GM20431 (cell line): ENCODE results near the gene SRD5A3.
"Not testable (repeated sequence)": the region's sequence is repeated elsewhere in the genome, so short reads cannot be mapped to it uniquely, and the experiment has no call there.

Experiments used
- in situ Hi-C: fragments of 300-500 bp; cut with MseI, MboI; formaldehyde crosslinking; loops from one replicate; pipeline ENCODE4 v1.15.0; 2020; ENCODE audit warnings: low sequenced_read_pairs; ENCODE audit not compliant: unreplicated experiment

SRD5A3 gene

DNA sequence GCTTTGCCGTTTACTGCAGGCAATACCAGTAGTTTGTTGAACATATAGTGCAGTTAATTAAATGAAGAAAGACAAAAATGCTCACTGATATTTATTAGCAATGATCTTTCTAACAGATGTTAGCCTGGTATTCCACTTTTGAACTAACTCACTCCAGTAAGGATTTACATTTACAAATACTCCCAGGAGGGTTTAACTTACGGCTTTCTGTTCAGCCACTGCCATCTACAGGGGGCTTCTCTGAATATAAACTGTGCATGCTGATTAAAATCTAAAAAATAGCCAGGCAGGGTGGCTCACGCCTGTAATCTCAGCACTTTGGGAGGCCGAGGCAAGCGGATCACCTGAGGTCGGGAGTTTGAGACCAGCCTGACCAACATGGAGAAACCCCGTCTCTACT lies 2.2 kb upstream of the SRD5A3 start:
- in situ Hi-C loops, result no loop called here

DNA sequence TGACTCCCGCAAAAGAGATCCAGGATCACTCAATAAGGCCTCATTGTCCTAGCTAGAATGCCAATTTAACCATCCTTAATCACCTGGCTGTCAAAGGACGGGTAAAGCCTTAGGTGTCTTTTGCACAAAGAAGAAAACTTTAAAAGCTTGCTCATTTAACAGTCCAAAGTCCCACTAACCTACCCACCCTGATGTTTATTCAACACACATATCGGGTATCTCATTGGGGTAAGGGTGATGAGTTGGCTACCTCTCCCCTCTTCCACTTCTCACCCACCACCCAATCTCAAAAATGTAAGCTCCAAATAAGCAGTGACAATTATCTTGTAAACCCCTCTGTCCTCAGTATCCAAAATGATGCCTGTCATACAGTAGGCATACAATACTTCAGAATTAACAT lies 988 bp upstream of the SRD5A3 start:
- in situ Hi-C loops, result no loop called here

DNA sequence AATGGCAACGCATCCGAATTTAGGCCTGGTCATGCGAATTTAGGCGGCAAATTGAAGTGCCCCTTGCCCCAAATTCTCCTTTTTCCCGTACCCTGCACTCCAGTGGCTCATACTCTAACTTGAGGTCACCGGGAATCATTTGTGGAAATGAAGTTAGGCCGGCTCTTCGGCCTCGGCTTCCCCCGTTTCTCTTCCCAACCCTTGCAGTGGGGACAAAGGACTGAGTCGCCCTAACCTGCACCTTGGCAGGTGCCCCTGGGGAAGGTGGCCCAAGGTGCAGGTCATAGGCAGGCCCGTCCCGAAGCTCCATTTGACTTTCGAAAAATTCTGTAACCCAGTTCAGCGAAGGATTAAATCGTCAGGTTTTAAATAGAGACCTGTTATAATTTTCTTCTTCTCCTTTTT lies 811 bp downstream of the SRD5A3 start:
- in situ Hi-C loops, result no loop called here

DNA sequence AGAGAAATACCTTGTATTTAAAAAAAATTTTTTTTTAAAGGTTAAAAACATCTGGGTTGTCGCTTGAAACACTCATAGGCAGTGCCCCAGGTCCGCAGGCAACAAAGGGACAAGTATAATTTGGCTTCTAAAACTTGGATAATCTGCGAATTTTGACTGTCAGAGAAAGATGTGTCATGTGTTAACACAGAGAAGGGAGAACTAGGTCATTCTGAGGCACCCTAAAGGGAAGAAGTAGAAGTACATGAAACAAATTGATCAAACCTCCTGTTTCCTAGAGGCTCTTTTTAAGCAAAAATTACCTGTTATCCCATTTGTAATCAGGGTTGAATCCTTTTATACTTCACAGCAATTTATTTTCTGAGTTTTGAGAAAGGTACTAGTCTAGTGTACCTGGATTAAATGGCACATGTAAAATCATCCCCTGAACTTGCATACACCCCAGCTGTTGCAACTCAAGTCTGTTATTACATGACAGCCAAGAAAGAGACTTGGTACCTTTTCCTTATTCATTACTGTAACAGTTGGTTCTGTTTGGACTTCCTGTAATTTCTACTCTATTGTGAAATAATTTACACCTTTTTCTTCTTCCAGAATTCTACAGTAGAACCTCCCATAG lies 1.7 kb downstream of the SRD5A3 start:
- in situ Hi-C loops, result no loop called here

DNA sequence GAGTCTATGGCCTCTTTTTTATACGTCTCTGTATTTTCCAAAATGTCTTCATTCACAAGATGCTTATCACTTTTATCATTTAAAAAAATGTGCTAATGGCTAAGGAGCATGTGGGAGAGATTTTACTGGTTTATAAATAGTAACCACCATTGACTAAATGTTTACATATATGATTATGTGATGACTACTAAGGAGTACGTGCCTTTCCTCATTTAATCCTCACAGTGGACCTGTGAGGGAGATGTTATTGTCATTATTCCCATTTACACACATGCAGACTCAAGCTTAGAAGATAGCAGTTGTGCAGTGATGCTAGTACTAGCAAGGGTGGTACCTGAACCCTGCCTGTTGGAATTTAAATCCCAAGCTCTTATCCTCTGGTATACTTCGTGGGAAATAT lies 2.4 kb downstream of the SRD5A3 start:
- in situ Hi-C loops, result no loop called here

GRCh38 chr4:55350870-55351269 lies 4.8 kb downstream of the SRD5A3 start:
- in situ Hi-C loops, result not testable (repeated sequence)

- in situ Hi-C loops, result no loop called here
These were observed 5.8 kb downstream of the SRD5A3 start for GRCh38 chr4:55351824-55352223.

- in situ Hi-C loops, result no loop called here
These were observed 6.7 kb downstream of the SRD5A3 start for GRCh38 chr4:55352726-55353125.

DNA sequence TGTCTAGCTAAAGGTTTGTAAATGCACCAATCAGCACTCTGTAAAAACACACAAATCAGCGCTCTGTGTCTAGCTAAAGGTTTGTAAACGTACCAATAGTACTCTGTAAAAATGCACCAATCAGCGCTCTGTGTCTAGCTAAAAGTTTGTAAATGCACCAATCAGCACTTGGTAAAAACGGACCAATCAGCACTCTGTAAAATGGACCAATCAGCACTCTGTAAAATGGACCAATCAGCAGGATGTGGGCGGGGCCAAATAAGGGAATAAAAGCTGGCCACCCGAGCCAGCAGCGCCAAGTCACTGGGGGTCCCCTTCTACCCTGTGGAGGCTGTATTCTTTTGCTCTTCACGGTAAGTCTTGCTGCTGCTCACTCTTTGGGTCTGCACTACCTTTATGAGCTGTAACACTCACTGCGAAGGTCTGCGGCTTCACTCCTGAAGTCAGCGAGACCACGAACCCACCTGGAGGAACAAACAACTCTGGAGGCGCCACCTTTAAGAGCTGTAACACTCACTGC lies 7.2 kb downstream of the SRD5A3 start:
- in situ Hi-C loops, result not testable (repeated sequence)

GRCh38 chr4:55354648-55355047 lies 8.6 kb downstream of the SRD5A3 start:
- in situ Hi-C loops, result no loop called here

DNA sequence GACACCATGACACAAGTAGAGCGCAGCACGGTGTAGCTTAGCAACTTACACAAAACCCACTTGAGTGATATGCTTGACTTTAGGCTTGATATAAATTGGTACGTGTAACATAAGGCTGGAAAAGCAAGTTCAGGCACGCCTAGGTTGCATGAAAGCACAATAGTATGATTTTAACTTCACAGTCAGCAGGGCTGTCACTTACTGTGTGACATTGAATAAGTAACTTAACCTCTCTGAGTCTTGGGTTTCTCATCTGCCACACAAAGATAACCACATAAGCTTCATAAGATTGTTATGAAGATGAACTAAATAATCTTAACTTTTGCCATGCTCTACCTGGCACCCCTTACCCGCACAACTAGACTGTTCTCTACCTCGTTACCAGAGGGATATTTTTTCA lies 9.5 kb downstream of the SRD5A3 start:
- in situ Hi-C loops, result no loop called here

DNA sequence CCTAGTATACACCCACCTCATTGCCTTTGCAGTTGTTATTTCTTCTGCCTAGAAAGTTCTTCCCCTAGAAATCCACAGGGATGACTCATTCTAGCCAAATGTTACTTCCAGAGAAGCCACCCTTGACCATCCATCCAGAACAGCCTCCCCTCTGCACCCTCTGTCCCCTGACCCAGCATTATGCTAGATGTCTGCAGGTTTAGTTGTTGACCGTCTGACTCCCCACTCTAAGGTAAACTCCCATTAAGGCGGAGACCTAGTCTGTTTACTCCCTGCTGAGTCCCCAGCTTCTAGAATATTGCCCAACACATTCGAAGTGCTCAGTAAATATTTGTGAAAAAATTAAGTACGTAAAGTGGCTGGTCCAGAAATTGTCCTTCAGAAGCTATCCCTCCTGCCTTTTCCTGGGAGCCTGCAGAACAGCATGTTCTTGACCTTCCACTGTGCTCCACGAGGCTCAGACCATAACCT lies 11.0 kb downstream of the SRD5A3 start:
- in situ Hi-C loops, result no loop called here

DNA sequence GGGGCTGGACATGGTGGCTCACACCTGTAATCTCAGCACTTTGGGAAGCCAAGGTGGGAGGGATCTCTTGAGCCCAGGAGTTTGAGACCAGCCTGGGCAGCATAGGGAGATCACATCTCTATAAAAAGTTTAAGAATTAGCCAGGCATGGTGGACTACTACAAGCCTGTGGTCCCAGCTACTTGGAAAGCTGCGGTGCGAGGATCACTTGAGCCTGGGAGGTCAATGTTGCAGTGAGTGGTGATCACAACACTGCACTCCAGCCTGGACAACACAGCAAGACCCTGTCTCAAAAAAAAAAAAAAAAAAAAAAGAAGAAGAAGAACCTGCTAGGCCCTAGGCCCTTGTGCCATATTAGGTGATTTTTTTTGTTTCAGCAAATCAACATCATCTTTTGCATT lies 12.2 kb downstream of the SRD5A3 start:
- in situ Hi-C loops, result no loop called here

DNA sequence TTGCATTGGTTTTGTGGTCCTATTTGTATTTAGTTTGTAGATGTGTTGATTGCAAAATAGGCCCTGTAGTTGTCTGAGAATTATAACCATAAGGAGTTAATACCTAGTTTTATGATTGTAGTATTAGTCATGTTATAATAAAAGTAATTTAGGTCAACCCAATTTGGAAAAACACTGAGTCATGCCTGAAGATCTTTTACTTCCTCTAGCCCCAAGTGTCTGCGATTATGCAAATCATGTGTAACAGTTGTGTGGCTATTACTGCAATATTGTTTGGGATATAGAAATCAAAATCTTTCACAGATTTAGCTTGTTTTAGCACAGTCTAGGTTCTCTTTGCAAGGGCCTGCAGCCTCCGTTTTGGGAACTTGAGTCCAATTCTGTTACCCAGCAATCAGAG lies 12.6 kb downstream of the SRD5A3 start:
- in situ Hi-C loops, result no loop called here

DNA sequence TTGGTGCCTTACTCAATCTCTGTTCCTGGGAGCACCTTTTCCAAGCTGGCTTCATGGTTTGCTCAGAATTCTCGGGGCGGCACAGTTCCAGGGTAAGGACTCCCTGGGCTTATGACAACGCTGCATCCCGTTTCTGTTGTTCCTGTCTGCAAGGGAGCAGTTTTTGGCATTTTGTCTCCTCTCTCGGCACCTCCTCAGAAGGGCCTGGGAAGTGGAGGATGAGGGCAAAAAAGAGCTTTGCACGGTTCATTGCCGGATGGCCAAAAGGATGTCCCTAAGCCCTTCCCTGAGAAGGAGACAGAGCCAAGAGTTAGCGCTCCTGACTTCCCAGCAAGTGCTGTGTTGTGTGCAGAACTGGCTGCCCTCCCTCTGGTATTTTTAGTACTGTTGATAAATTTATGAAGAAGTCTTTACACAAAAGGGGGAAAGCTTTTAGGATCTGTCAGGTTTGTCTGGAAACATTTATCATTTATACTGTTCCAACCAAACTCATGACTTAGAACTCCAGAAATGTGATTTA lies 13.4 kb downstream of the SRD5A3 start:
- in situ Hi-C loops, result no loop called here

DNA sequence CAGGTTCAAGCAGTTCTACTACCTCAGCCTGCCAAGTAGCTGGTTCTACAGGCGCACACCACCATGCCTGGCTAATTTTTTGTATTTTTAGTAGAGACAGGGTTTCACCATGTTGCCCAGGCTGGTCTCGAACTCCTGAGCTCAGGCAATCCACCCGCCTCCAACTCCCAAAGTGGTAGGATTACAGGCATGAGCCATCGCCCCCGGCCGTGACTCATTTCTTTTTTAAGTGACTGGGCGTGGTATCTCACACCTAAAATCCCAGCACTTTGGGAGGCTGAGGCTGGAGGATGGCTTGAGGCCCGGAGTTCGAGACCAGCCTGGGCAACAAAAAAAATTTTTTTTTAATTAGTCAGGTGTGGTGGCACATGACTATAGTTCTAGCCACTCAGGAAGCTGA lies 16.9 kb downstream of the SRD5A3 start:
- in situ Hi-C loops, result not testable (repeated sequence)

DNA sequence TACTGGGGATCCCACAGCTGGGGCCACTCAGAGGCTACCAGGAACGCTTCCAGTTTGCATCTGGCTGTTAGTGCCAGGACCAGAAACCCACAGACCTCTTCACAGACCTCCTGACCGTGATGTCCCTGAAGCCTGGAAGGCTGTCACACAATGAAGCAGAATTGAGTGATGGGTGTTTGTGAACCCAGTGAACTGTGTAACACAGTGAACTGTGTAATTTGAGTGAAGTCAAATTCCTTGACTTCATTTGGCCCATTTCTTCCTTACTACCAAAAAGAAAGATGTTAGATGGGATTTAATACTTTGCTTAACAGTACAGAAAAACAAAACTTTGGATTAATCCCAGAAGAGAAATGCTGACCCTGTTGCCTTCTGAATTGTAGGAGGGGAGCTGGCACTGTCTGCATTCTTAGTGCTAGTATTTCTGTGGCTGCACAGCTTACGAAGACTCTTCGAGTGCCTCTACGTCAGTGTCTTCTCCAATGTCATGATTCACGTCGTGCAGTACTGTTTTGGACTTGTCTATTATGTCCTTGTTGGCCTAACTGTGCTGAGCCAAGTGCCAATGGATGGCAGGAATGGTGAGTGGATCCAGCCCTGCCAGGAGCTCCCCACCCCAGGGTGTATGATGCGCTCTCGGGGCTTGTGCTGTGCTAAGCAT lies 17.8 kb downstream of the SRD5A3 start:
- in situ Hi-C loops, result no loop called here

DNA sequence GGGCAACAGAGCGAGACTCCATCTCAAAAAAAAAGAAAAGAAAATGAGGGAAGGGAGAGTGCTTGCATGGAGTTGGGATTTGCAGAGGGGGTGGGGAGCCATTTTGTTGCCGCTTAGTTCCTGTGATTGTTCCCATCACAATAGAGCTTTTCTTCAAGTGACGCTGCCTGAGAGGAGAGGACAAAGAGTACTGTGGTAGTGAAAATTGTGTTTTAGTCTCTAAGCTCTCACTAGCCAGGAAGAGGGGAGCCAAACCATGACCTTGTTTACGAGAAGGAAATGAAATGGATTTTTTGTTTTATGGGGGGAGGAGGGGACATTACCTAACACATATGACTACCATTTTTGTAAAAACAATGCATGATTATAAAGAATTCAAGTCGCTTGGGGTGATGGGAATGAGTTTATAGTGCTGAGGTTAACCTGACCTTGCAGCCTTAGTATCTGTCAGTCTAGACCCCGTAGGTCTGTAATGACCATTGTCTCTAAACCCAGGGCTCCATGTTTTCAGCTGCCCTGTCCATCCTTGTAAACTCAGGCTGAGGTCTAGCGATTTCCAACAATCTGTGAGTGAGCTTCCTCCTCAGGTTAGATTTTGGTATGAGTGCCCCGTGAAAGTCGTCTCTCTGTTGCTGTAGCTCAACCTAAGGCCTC lies 18.8 kb downstream of the SRD5A3 start:
- in situ Hi-C loops, result no loop called here

- in situ Hi-C loops, result no loop called here
These were observed 19.3 kb downstream of the SRD5A3 start for GRCh38 chr4:55365345-55365728.

GRCh38 chr4:55366621-55367020 lies 20.6 kb downstream of the SRD5A3 start:
- in situ Hi-C loops, result no loop called here

GRCh38 chr4:55367084-55367722 lies 21.2 kb downstream of the SRD5A3 start:
- in situ Hi-C loops, result no loop called here
